B cell (primary cell): ENCODE measurements around the gene NKX1-2.

Source experiments
- EZH2 ChIP-seq: IDR thresholded peaks from 2 replicates; pipeline ENCODE4 v1.6.1; 2012; ENCODE audit warnings: borderline replicate concordance, low read depth, mild to moderate bottlenecking, moderate library complexity, low read length; ENCODE audit not compliant: insufficient read depth, poor library complexity, severe bottlenecking
- TF ChIP-seq, protein P1 (sequence below): fragments of 200-600 bp; IDR thresholded peaks from one replicate; pipeline ENCODE4 v1.8.0; 2022; ENCODE audit warnings: antibody characterized with exemption, mild to moderate bottlenecking

DNA sequence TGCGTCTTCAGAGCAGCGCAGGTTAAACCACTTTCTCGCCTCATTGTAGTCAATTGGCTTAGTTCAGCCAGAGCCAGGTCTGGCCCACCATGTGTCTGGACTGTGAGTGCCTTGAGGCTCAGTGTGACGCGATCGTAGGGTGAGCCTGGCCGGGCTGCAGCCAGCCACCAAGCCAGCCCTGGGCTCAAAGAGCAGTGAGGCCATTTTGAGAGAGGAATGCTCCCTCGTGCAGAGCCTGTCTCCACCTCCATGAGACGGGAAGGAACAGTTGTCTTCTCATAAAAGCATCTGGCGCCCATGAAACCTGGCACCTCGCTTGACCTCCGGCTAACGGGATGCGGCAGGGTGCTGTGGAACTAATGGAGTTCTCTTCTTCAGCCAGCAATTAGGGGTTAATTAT is 46.3 kb upstream of the NKX1-2 start:
- TF ChIP-seq, protein P1, sequence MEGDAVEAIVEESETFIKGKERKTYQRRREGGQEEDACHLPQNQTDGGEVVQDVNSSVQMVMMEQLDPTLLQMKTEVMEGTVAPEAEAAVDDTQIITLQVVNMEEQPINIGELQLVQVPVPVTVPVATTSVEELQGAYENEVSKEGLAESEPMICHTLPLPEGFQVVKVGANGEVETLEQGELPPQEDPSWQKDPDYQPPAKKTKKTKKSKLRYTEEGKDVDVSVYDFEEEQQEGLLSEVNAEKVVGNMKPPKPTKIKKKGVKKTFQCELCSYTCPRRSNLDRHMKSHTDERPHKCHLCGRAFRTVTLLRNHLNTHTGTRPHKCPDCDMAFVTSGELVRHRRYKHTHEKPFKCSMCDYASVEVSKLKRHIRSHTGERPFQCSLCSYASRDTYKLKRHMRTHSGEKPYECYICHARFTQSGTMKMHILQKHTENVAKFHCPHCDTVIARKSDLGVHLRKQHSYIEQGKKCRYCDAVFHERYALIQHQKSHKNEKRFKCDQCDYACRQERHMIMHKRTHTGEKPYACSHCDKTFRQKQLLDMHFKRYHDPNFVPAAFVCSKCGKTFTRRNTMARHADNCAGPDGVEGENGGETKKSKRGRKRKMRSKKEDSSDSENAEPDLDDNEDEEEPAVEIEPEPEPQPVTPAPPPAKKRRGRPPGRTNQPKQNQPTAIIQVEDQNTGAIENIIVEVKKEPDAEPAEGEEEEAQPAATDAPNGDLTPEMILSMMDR: no peak
- TF ChIP-seq EZH2: no peak
